Measurements from ENCODE around the gene KLF15.

DNA sequence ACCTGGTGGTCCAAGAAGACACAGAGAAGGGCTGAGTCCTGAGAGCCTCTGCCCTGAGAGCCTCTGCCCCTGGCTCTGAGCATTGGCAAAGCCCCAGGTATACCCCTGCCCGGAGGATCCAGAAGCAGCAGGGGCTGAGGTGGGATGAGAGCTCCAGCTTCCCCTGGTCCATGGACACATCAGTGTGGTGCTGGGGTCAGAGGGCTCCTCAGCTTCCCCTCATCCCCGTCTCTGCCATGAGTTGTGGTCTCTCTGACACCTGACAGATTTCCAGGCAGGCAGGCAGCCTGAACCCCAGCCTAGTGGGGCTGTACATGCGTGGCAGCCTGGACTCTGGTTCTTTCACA, 3.5 kb upstream of the KLF15 start:
- TF ChIP-seq, protein P1, sequence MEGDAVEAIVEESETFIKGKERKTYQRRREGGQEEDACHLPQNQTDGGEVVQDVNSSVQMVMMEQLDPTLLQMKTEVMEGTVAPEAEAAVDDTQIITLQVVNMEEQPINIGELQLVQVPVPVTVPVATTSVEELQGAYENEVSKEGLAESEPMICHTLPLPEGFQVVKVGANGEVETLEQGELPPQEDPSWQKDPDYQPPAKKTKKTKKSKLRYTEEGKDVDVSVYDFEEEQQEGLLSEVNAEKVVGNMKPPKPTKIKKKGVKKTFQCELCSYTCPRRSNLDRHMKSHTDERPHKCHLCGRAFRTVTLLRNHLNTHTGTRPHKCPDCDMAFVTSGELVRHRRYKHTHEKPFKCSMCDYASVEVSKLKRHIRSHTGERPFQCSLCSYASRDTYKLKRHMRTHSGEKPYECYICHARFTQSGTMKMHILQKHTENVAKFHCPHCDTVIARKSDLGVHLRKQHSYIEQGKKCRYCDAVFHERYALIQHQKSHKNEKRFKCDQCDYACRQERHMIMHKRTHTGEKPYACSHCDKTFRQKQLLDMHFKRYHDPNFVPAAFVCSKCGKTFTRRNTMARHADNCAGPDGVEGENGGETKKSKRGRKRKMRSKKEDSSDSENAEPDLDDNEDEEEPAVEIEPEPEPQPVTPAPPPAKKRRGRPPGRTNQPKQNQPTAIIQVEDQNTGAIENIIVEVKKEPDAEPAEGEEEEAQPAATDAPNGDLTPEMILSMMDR (IDR thresholded peaks at IDR 0.05), result no peak
- TF ChIP-seq POLR2AphosphoS5 (IDR thresholded peaks at IDR 0.05; ENCODE audit: insufficient read depth in 1 of 2, low read depth in 1 of 2), result no peak
- no peak for TF ChIP-seq POLR2A (IDR thresholded peaks at IDR 0.05)

Data from vagina (tissue), 2 donors.